Smooth muscle cell (in vitro differentiated cells): ENCODE results near the gene IGF1R. TPM values are rescaled to one million over a fixed set of nuclear protein-coding genes. Genes with fewer than 3 reads are reported as not detected.

ENCODE experiments used
- DNase-seq: peaks from one replicate; lab custom pipeline; 2025; ENCODE audit not compliant: unreplicated experiment; lab: John Stamatoyannopoulos, UW
- H2AFZ ChIP-seq: fragments of 200-600 bp; sonication (generic); 2 replicates; pipeline ENCODE4 v1.6.0; 2016; ENCODE audit warnings: antibody characterized with exemption, low read depth, mild to moderate bottlenecking
- H3F3A ChIP-seq: fragments of 200-600 bp; sonication (generic); 2 replicates; pipeline ENCODE4 v1.6.0; 2017; ENCODE audit warnings: antibody characterized with exemption, low read depth
- H3K27ac ChIP-seq: fragments of 200-600 bp; sonication (generic); 2 replicates; pipeline ENCODE4 v1.5.1; 2016; ENCODE audit warnings: low read depth, mild to moderate bottlenecking
- H3K27me3 ChIP-seq: fragments of 200-600 bp; sonication (generic); 2 replicates; pipeline ENCODE4 v1.6.1; 2016; ENCODE audit warnings: low read depth, mild to moderate bottlenecking
- H3K36me3 ChIP-seq: fragments of 200-600 bp; sonication (generic); 2 replicates; pipeline ENCODE4 v1.5.1; 2016; ENCODE audit warnings: low read depth
- H3K4me1 ChIP-seq: fragments of 200-600 bp; sonication (generic); 2 replicates; pipeline ENCODE4 v1.5.1; 2016; ENCODE audit warnings: low read depth
- H3K4me2 ChIP-seq: fragments of 200-600 bp; sonication (generic); 2 replicates; pipeline ENCODE4 v1.6.0; 2016; ENCODE audit warnings: mild to moderate bottlenecking
- H3K4me3 ChIP-seq: fragments of 200-600 bp; sonication (generic); 2 replicates; pipeline ENCODE4 v1.5.1; 2016; ENCODE audit warnings: mild to moderate bottlenecking
- H3K79me2 ChIP-seq: fragments of 200-600 bp; sonication (generic); 2 replicates; pipeline ENCODE4 v1.6.0; 2016; ENCODE audit warnings: low read depth, mild to moderate bottlenecking
- H3K9ac ChIP-seq: fragments of 200-600 bp; sonication (generic); 2 replicates; pipeline ENCODE4 v1.6.0; 2016; ENCODE audit warnings: low read depth
- H3K9me3 ChIP-seq: fragments of 200-600 bp; sonication (generic); replicated peaks from 2 replicates; pipeline ENCODE4 v1.5.1; 2016; ENCODE audit warnings: low read depth
- H4K20me1 ChIP-seq: fragments of 200-600 bp; sonication (generic); 2 replicates; pipeline ENCODE4 v1.6.0; 2016; ENCODE audit warnings: low read depth
- WGBS: methylation state at CpG from one replicate; pipeline ENCODE4 v1.1.7; 2016; ENCODE audit warnings: low lambda C conversion rate; 5-methylcytosine and 5-hydroxymethylcytosine counted together
- polyA plus RNA-seq: library from polyadenylated mRNA; unstranded; fragments of >200 nt; fragmentation: Nextera tagmentation; extraction: Ambion mirVana; gene quantifications from 2 replicates; pipeline ENCODE4 v1.2.1, GENCODE V29; 2016
- total RNA-seq: library from RNA; depleted of rRNA; stranded (reverse); fragments of >200 nt; gene quantifications from 2 replicates; pipeline ENCODE4 v1.2.3, GENCODE V29; 2014
- TF ChIP-seq, protein P1 (sequence below): fragments of 200-600 bp; sonication (generic); IDR thresholded peaks from 2 replicates; pipeline ENCODE4 v1.5.1; 2017; ENCODE audit warnings: borderline replicate concordance, mild to moderate bottlenecking, antibody characterized with exemption; ENCODE audit not compliant: insufficient read depth, poor library complexity, severe bottlenecking

The IGF1R gene
- total and polyA plus RNA-seq, 2 experiments from 2014 or later, result 14.0 to 70.2 TPM

GRCh38 chr15:98899272-98900021 lies 251.1 kb downstream of the IGF1R start:
- H3K4me3 ChIP-seq, result peak overlapping the region; percentile 35
- 51% methylated on average over 20 of the region's 20 CpGs for WGBS
- H2AFZ ChIP-seq, result no peak overlapping the region
- no peaks in the 10 kb centered on the region for H4K20me1 ChIP-seq
- peak overlapping the region; percentile 97 for H3K27ac ChIP-seq
- H3K27me3 ChIP-seq, result no peaks in the 10 kb centered on the region
- H3K4me2 ChIP-seq, result peak overlapping the region; percentile 84
- peaks cover 19% of the 10 kb centered on the region for H3K79me2 ChIP-seq
- TF ChIP-seq, protein P1, sequence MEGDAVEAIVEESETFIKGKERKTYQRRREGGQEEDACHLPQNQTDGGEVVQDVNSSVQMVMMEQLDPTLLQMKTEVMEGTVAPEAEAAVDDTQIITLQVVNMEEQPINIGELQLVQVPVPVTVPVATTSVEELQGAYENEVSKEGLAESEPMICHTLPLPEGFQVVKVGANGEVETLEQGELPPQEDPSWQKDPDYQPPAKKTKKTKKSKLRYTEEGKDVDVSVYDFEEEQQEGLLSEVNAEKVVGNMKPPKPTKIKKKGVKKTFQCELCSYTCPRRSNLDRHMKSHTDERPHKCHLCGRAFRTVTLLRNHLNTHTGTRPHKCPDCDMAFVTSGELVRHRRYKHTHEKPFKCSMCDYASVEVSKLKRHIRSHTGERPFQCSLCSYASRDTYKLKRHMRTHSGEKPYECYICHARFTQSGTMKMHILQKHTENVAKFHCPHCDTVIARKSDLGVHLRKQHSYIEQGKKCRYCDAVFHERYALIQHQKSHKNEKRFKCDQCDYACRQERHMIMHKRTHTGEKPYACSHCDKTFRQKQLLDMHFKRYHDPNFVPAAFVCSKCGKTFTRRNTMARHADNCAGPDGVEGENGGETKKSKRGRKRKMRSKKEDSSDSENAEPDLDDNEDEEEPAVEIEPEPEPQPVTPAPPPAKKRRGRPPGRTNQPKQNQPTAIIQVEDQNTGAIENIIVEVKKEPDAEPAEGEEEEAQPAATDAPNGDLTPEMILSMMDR, result no peak
- DNase-seq, result no peak
- peaks cover 67% of the 10 kb centered on the region for H3F3A ChIP-seq
- H3K9me3 ChIP-seq, result no peaks in the 10 kb centered on the region
- no peaks in the 10 kb centered on the region for H3K36me3 ChIP-seq
- H3K9ac ChIP-seq, result peak overlapping the region; percentile 89
- H3K4me1 ChIP-seq, result peaks cover 65% of the 10 kb centered on the region

GRCh38 chr15:98900356-98900755 lies 252.0 kb downstream of the IGF1R start:
- WGBS, result 4% methylated on average over 5 of the region's 5 CpGs

GRCh38 chr15:98901434-98902072 lies 253.2 kb downstream of the IGF1R start:
- Histone ChIP-seq H2AFZ (no peak overlapping the region), H3K27ac (peak overlapping the region; percentile 97), H3K27me3 (no peaks in the 10 kb centered on the region), H4K20me1 (no peaks in the 10 kb centered on the region), H3K4me3 (peak overlapping the region; percentile 35), H3F3A (peaks cover 56% of the 10 kb centered on the region), H3K4me2 (peak overlapping the region; percentile 84), H3K36me3 (no peaks in the 10 kb centered on the region), H3K4me1 (peaks cover 56% of the 10 kb centered on the region), H3K9me3 (no peaks in the 10 kb centered on the region), H3K9ac (peak overlapping the region; percentile 89), H3K79me2 (peaks cover 31% of the 10 kb centered on the region)
- DNase-seq, result no peak
- TF ChIP-seq, protein P1, result no peak
- WGBS, result 46% methylated on average over 10 of the region's 10 CpGs

More at GRCh38 chr15:98900356-98900755, 252.0 kb downstream of the IGF1R start:
- Histone ChIP-seq H3K4me1 (peaks cover 65% of the 10 kb centered on the region), H3K9ac (peak overlapping the region; percentile 89), H3K79me2 (peaks cover 25% of the 10 kb centered on the region), H3F3A (peaks cover 68% of the 10 kb centered on the region), H3K9me3 (no peaks in the 10 kb centered on the region), H3K27me3 (no peaks in the 10 kb centered on the region), H3K36me3 (no peaks in the 10 kb centered on the region), H3K4me2 (peak overlapping the region; percentile 84), H3K4me3 (peak overlapping the region; percentile 35), H4K20me1 (no peaks in the 10 kb centered on the region), H2AFZ (no peak overlapping the region), H3K27ac (peak overlapping the region; percentile 97)
- TF ChIP-seq, protein P1, result no peak
- DNase-seq, result no peak
